ENCODE results near the gene WDR70.
"Not testable (repeated sequence)": the region's sequence is repeated elsewhere in the genome, so short reads cannot be mapped to it uniquely, and the experiment has no call there.

WDR70 gene

DNA sequence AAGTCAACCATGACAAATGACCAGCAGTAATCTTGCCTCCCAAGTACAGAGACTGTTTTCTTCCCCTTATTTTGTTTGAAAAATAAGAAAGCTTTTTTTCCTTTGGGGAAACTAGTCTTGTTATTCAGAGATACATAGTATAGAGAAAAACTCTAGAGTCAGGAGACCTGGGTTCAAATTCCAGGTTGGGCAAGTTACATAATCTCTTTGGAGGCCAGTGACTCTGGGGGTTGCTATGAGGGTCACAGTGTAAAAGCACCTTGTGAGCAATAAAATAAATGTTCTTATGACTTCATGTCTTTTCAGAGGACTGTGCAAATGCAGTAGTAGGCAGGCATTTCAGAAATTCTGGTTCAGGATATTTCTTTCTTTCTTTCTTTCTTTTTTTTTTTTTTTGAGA, 389.3 kb downstream of the WDR70 start:
- no peak for DNase-seq (ENCODE audit: low spot score)
- Mint-ChIP-seq H3K36me3 (ENCODE audit: low read depth) (no peaks in the 10 kb centered on the region), H3K9me3 (no peaks in the 10 kb centered on the region), H3K27me3 (ENCODE audit: low read depth) (peaks cover 4% of the 10 kb centered on the region), H3K4me1 (ENCODE audit: low read depth) (no peaks in the 10 kb centered on the region), H3K4me3 (no peak overlapping the region), H3K27ac (no peak overlapping the region)

DNA sequence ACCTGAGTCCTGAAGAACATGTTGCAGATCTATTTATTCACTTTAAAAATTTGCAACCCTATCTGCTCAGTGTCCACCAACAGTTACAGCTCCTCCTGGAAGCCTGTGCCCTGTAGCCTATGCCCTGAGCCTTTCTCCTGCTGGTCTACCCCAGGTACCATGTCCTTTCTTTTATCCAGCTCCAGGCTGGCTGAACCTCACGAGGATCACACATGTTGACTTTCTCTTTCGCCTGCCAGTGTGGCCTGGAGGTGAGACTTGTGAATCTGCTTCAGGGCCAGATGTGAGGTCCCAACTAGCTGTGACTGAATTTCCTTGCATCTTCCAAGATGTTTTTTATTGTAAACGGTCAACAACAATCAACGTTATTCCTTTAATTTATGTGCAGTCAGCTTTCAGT, 390.0 kb downstream of the WDR70 start:
- Mint-ChIP-seq H3K36me3 (ENCODE audit: low read depth) (no peaks in the 10 kb centered on the region), H3K4me3 (no peak overlapping the region), H3K27ac (no peak overlapping the region), H3K9me3 (peaks cover 5% of the 10 kb centered on the region), H3K27me3 (ENCODE audit: low read depth) (peaks cover 4% of the 10 kb centered on the region), H3K4me1 (ENCODE audit: low read depth) (no peaks in the 10 kb centered on the region)
- no peak for DNase-seq (ENCODE audit: low spot score)

DNA sequence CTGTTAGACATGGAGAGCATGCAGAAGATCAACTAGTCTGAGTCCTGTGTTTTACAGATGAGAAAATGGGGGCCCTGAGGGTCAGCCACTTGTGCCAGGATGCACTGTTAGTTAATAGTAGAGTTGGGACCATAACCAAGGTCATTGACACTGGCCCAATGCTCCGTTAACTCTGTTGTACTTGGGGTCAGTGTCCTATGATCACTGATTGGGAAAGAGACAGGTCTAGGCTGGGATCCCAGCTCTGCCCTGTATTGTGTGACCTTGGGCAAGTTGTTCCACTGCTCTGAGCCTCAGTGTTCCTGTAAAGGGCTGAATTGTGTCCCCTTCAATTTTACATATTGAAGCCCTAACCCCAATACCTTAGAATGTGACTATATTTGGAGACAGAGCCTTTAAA, 390.7 kb downstream of the WDR70 start:
- Mint-ChIP-seq H3K4me3 (no peak overlapping the region), H3K9me3 (peaks cover 5% of the 10 kb centered on the region), H3K27ac (no peak overlapping the region), H3K36me3 (ENCODE audit: low read depth) (no peaks in the 10 kb centered on the region), H3K4me1 (ENCODE audit: low read depth) (no peaks in the 10 kb centered on the region), H3K27me3 (ENCODE audit: low read depth) (peaks cover 4% of the 10 kb centered on the region)
- DNase-seq (ENCODE audit: low spot score) = no peak

DNA sequence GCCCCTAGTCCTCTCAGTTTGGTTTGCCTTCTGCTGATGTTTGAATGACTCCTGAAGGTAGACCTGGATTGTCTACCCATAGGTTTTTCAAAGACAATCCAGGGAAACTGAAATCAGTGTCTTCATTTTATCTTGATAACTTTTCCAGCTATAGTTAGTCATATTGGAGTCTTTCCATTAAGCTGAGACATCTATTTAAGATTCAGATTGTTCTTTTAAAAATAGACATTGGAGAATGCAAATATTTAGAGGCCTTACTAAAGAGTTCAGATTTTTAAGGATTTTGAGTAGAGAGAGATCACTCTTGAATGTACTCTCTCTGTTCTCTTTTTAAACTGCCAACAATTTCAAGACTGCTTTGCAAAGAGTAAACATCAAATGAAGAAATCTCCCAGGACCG, 391.7 kb downstream of the WDR70 start:
- H3K9me3 Mint-ChIP-seq = peaks cover 9% of the 10 kb centered on the region
- peaks cover 4% of the 10 kb centered on the region for H3K27me3 Mint-ChIP-seq (ENCODE audit: low read depth)
- DNase-seq (ENCODE audit: low spot score) = no peak
- no peaks in the 10 kb centered on the region for H3K36me3 Mint-ChIP-seq (ENCODE audit: low read depth)
- H3K27ac Mint-ChIP-seq = no peak overlapping the region
- no peaks in the 10 kb centered on the region for H3K4me1 Mint-ChIP-seq (ENCODE audit: low read depth)
- no peak overlapping the region for H3K4me3 Mint-ChIP-seq

DNA sequence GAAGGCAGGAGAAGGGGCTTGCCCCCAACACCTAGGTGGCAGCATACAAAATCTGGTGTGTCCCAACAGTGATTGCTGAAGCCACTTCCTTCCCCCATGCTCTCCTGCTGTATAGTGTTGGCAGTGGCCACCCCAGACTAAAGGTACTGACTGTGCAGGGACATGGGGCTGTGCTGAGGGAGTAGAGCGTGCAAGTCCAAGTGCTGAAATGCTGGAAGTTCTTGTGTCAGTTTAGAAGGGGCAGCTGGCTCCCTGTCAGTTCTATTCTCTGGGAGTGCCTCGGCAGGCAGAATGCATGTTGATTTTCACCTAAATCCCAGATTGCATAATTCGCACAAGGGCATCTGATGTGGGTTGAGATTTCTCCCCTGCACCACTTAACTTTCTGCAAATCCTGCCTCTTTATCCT, 392.1 kb downstream of the WDR70 start:
- Mint-ChIP-seq H3K9me3 (peaks cover 9% of the 10 kb centered on the region), H3K27me3 (ENCODE audit: low read depth) (peaks cover 4% of the 10 kb centered on the region), H3K36me3 (ENCODE audit: low read depth) (no peaks in the 10 kb centered on the region), H3K4me3 (no peak overlapping the region), H3K27ac (no peak overlapping the region), H3K4me1 (ENCODE audit: low read depth) (no peaks in the 10 kb centered on the region)
- no peak for DNase-seq (ENCODE audit: low spot score)

- no peak for DNase-seq (ENCODE audit: low spot score)
- H3K9me3 Mint-ChIP-seq = peaks cover 9% of the 10 kb centered on the region
- H3K36me3 Mint-ChIP-seq (ENCODE audit: low read depth) = no peaks in the 10 kb centered on the region
- no peak overlapping the region for H3K27ac Mint-ChIP-seq
- H3K4me1 Mint-ChIP-seq (ENCODE audit: low read depth) = no peaks in the 10 kb centered on the region
- H3K4me3 Mint-ChIP-seq = no peak overlapping the region
- peaks cover 4% of the 10 kb centered on the region for H3K27me3 Mint-ChIP-seq (ENCODE audit: low read depth)
Measured at GRCh38 chr5:37771731-37772130, 392.6 kb downstream of the WDR70 start.

- Mint-ChIP-seq H3K4me3 (no peak overlapping the region), H3K4me1 (ENCODE audit: low read depth) (no peaks in the 10 kb centered on the region), H3K9me3 (peaks cover 9% of the 10 kb centered on the region), H3K27me3 (ENCODE audit: low read depth) (peaks cover 4% of the 10 kb centered on the region), H3K27ac (no peak overlapping the region), H3K36me3 (ENCODE audit: low read depth) (no peaks in the 10 kb centered on the region)
- no peak for DNase-seq (ENCODE audit: low spot score)
Measured at GRCh38 chr5:37772255-37772654, 393.1 kb downstream of the WDR70 start.

DNA sequence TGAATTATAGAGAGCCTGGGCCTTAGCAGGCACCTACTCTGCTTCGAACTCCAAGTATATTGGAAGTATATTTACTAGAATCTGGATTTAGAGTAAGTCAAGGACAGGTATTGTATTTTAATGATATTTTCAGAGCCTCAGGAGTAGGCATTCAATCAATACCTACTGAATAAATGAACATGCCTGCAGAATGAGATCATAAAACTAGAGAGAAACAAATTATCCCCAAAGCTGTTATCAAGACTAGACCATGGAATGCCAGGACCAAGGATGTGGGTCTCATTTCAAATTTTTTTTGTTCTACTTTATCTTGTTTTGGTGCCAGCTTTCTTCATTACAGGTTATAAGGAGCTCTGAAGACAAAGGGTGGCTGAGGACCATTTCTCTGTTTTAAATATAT, 394.7 kb downstream of the WDR70 start:
- H3K27ac Mint-ChIP-seq = no peak overlapping the region

GRCh38 chr5:37774912-37775483, 395.9 kb downstream of the WDR70 start:
- peaks cover 9% of the 10 kb centered on the region for H3K9me3 Mint-ChIP-seq

More for the DNA sequence above, 394.7 kb downstream of the WDR70 start:
- Mint-ChIP-seq H3K36me3 (ENCODE audit: low read depth) (no peaks in the 10 kb centered on the region), H3K4me1 (ENCODE audit: low read depth) (no peaks in the 10 kb centered on the region), H3K27me3 (ENCODE audit: low read depth) (peaks cover 4% of the 10 kb centered on the region), H3K9me3 (peaks cover 9% of the 10 kb centered on the region), H3K4me3 (no peak overlapping the region)
- no peak for DNase-seq (ENCODE audit: low spot score)

DNA sequence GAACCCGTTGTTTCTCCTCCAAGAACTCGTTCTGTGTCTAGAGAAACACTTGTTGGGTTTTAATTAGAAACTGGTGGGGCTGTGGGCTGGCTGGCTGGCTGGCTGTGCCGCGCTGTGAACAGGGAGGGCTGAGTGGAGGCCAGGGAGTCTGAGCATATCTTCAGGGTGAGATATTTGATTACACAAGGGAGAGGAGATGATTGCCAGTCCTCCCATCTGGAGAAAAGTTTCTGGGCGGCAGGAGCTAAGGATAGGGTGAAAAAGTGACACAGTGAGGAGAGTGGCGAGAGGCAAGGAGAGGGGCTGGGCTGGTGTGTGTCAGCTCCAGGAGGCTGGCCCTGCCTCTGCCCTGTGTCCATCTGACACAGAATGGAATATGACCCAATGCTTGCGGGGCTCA, 397.7 kb downstream of the WDR70 start:
- peaks cover 9% of the 10 kb centered on the region for H3K9me3 Mint-ChIP-seq
- H3K36me3 Mint-ChIP-seq (ENCODE audit: low read depth) = no peaks in the 10 kb centered on the region
- no peak overlapping the region for H3K27ac Mint-ChIP-seq
- H3K27me3 Mint-ChIP-seq (ENCODE audit: low read depth) = peaks cover 2% of the 10 kb centered on the region
- DNase-seq (ENCODE audit: low spot score) = no peak
- no peak overlapping the region for H3K4me3 Mint-ChIP-seq
- H3K4me1 Mint-ChIP-seq (ENCODE audit: low read depth) = no peaks in the 10 kb centered on the region

More at GRCh38 chr5:37774912-37775483, 395.9 kb downstream of the WDR70 start:
- Mint-ChIP-seq H3K4me1 (ENCODE audit: low read depth) (no peaks in the 10 kb centered on the region), H3K4me3 (no peak overlapping the region), H3K27ac (no peak overlapping the region), H3K27me3 (ENCODE audit: low read depth) (peaks cover 4% of the 10 kb centered on the region), H3K36me3 (ENCODE audit: low read depth) (no peaks in the 10 kb centered on the region)
- DNase-seq (ENCODE audit: low spot score) = no peak

GRCh38 chr5:37777432-37778130, 398.5 kb downstream of the WDR70 start:
- no peak for DNase-seq (ENCODE audit: low spot score)
- Mint-ChIP-seq H3K9me3 (peaks cover 9% of the 10 kb centered on the region), H3K4me3 (no peak overlapping the region)

DNA sequence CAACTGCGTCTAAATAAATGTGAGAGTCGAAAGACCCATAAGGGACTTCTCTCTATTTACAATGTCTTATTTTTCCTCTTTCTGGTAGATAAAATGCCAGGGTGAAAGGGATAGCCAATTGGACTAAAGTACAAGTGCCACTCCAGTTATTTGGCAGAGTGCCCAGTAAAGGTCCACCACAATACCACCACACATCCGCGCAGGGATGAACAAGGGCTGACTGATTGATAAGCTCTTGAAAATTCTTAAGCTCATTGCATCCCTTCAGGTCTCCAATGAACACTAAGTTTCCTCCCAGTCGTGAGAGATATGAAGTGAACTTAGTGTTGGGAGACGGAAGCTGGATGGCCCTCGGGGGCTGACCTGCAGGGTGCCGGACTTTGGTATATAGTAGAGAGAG, 402.3 kb downstream of the WDR70 start:
- H3K9me3 Mint-ChIP-seq; H3K27ac Mint-ChIP-seq; H3K4me3 Mint-ChIP-seq; DNase-seq (ENCODE audit: low spot score); H3K27me3 Mint-ChIP-seq (ENCODE audit: low read depth); H3K36me3 Mint-ChIP-seq (ENCODE audit: low read depth); H3K4me1 Mint-ChIP-seq (ENCODE audit: low read depth): not testable (repeated sequence)

More at GRCh38 chr5:37777432-37778130, 398.5 kb downstream of the WDR70 start:
- Mint-ChIP-seq H3K27me3 (ENCODE audit: low read depth) (no peaks in the 10 kb centered on the region), H3K27ac (no peak overlapping the region), H3K4me1 (ENCODE audit: low read depth) (no peaks in the 10 kb centered on the region), H3K36me3 (ENCODE audit: low read depth) (no peaks in the 10 kb centered on the region)

DNA sequence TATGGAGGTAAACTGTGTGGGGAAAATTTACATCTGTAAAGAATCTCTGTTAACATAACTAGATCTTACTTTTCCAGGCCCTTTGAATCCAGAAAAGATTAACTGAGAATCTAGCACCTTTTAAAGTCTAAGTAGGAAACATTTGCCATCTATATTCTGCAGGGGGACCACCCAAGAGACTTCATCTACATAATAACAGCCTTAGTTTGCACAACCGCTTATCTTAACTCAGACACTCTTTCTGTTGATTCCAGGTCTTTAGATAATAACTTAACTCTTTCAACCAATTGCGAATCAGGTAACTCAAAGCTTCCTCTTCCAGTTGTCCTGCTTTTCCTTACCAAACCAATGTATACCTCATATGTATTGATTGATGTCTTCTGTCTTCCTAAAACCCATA, 407.3 kb downstream of the WDR70 start:
- DNase-seq (ENCODE audit: low spot score) = no peak
- no peaks in the 10 kb centered on the region for H3K4me1 Mint-ChIP-seq (ENCODE audit: low read depth)
- peaks cover 2% of the 10 kb centered on the region for H3K27me3 Mint-ChIP-seq (ENCODE audit: low read depth)
- H3K36me3 Mint-ChIP-seq (ENCODE audit: low read depth) = no peaks in the 10 kb centered on the region
- no peak overlapping the region for H3K27ac Mint-ChIP-seq
- H3K9me3 Mint-ChIP-seq = peaks cover 2% of the 10 kb centered on the region
- no peak overlapping the region for H3K4me3 Mint-ChIP-seq

DNA sequence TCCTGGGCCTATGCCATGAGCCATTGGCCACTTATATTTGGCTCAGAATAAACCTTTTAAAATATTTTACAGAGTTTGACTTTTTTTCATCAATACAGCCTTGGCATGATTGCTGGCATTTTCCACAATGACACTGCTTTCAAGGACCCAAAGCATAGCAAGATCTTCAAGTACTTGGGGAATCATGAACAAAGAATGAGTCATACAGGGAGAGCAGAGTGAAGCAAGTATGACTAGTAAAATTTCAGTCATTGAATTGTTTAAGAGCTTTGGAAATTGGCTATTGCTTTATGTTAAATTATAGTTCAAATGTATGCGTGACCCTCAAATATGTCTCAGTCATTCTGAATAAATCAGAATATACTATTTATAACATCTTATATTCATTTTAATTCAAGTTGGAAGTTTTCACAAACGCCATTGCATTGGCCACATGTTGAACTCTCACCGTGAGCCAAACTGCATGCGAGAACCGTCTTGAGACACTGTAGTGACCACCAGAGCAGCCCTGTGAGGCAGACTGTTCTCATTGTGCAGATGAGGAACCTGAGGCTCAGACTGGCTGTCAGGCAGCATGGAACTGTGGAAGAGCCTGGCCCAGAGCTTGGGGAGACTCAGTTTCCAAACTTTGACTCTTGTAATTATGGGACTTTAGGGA, 407.9 kb downstream of the WDR70 start:
- no peak for DNase-seq (ENCODE audit: low spot score)
- H3K9me3 Mint-ChIP-seq = peaks cover 7% of the 10 kb centered on the region
- H3K27ac Mint-ChIP-seq = no peak overlapping the region
- no peaks in the 10 kb centered on the region for H3K36me3 Mint-ChIP-seq (ENCODE audit: low read depth)
- no peak overlapping the region for H3K4me3 Mint-ChIP-seq
- peaks cover 2% of the 10 kb centered on the region for H3K27me3 Mint-ChIP-seq (ENCODE audit: low read depth)
- H3K4me1 Mint-ChIP-seq (ENCODE audit: low read depth) = no peaks in the 10 kb centered on the region
